Measurements from ENCODE around the gene ANKRD60. TPM values are rescaled to one million over a fixed set of nuclear protein-coding genes. Genes with fewer than 3 reads are reported as not detected.

Gene ANKRD60
- total RNA-seq, 1 donor from 2014 or later: not detected

DNA sequence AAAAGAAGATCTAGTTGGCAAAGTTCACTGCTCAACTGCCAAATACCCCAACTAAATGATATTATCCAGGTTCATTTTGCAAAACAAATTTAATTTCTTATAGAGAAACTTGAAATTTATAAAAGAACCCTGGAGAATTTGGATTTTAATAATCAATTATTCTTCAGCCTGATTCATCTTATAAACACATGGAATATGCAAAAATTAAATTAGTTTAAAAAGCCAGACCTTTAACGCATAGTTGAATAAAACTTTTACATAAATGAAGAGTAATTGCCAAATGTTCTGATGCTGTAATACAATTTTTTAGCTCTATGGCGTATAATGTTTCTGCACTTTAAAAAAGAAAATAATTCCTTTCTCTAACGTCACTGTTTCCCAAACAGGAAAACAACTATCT, 33.2 kb upstream of the ANKRD60 start:
- Histone ChIP-seq H3K36me3 (ENCODE audit: control insufficient read depth, insufficient read depth, low read length) (peaks cover 7% of the 10 kb centered on the region), H3K27me3 (ENCODE audit: control insufficient read depth, insufficient read depth, low read length) (no peaks in the 10 kb centered on the region), H3K4me3 (ENCODE audit: low read depth, low read length) (no peak overlapping the region)
- TF ChIP-seq, protein P1, sequence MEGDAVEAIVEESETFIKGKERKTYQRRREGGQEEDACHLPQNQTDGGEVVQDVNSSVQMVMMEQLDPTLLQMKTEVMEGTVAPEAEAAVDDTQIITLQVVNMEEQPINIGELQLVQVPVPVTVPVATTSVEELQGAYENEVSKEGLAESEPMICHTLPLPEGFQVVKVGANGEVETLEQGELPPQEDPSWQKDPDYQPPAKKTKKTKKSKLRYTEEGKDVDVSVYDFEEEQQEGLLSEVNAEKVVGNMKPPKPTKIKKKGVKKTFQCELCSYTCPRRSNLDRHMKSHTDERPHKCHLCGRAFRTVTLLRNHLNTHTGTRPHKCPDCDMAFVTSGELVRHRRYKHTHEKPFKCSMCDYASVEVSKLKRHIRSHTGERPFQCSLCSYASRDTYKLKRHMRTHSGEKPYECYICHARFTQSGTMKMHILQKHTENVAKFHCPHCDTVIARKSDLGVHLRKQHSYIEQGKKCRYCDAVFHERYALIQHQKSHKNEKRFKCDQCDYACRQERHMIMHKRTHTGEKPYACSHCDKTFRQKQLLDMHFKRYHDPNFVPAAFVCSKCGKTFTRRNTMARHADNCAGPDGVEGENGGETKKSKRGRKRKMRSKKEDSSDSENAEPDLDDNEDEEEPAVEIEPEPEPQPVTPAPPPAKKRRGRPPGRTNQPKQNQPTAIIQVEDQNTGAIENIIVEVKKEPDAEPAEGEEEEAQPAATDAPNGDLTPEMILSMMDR (IDR thresholded peaks at IDR 0.05; ENCODE audit: insufficient read depth, low read length, severe bottlenecking): no peak
- FAIRE-seq (no peak), DNase-seq (ENCODE audit: low read depth) (no peak)

DNA sequence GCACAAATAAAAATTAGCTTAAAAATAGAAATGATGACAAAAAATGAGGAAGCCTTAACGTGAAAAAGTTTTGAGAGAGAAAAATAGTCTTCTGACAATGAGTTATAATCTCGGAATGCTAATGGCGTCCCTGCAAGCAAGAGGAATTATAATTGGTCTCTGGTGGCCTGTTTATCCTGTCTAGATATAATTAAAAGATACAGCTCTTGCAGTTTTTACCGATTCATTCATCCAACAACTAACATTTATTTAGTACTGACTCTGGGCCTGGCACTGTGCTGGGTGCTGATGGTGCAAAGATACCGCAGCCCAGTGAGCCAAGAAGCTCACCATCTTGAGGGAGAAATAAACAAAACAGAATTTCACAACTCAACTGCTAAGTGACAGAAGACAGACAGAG, 31.6 kb upstream of the ANKRD60 start:
- Histone ChIP-seq H3K27me3 (ENCODE audit: control insufficient read depth, insufficient read depth, low read length) (no peaks in the 10 kb centered on the region), H3K4me3 (ENCODE audit: low read depth, low read length) (no peak overlapping the region), H3K36me3 (ENCODE audit: control insufficient read depth, insufficient read depth, low read length) (peaks cover 3% of the 10 kb centered on the region)
- TF ChIP-seq, protein P1 (IDR thresholded peaks at IDR 0.05; ENCODE audit: insufficient read depth, low read length, severe bottlenecking): no peak
- DNase-seq (ENCODE audit: low read depth) (no peak), FAIRE-seq (no peak)

- FAIRE-seq (no peak), DNase-seq (ENCODE audit: low read depth) (no peak)
- H3K36me3 ChIP-seq (ENCODE audit: control insufficient read depth, insufficient read depth, low read length): peaks cover 3% of the 10 kb centered on the region
- no peak overlapping the region for H3K4me3 ChIP-seq (ENCODE audit: low read depth, low read length)
- TF ChIP-seq, protein P1 (IDR thresholded peaks at IDR 0.05; ENCODE audit: insufficient read depth, low read length, severe bottlenecking): no peak
- H3K27me3 ChIP-seq (ENCODE audit: control insufficient read depth, insufficient read depth, low read length): no peaks in the 10 kb centered on the region
These were observed 28.4 kb upstream of the ANKRD60 start for GRCh38 chr20:58256842-58257241.

DNA sequence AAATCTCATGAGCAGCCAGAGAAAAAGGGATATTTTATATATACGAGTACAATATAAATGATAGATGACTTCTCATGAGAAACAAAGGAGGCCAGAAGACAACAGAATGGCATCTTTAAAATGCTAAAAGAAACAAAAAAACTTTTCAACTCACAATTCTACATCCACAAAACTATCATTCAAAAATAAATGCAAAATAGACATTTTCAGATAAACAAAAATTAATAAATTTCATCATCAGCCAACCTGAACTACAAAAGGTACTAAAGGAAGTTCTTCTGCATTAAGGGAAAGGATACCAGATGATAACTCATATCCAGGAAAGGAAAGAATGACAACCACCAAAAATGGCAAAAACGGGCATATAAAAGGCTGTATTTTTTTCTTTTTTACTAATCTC, 27.9 kb upstream of the ANKRD60 start:
- FAIRE-seq: no peak
- TF ChIP-seq, protein P1 (IDR thresholded peaks at IDR 0.05; ENCODE audit: insufficient read depth, low read length, severe bottlenecking): no peak

DNA sequence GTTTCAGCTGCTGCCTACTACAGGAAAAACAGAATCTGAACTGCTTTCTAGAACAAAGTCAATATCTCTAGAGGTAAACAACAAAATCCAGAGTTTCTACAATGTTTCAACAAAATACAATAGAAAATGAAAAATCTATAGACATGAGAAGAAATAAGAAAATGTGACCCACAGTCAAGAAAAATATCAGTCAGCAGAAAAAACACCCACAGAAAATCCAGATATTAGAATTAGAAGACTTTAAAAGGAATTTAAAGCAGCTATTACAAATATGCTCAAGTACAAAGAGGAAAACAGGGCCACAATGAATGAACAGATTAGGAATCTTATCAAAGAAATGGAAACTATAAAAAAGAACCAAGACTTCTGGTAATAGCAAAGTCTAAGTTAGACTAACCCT, 26.4 kb upstream of the ANKRD60 start:
- Histone ChIP-seq H3K36me3 (ENCODE audit: control insufficient read depth, insufficient read depth, low read length) (peaks cover 1% of the 10 kb centered on the region), H3K27me3 (ENCODE audit: control insufficient read depth, insufficient read depth, low read length) (no peaks in the 10 kb centered on the region), H3K4me3 (ENCODE audit: low read depth, low read length) (no peak overlapping the region)
- DNase-seq (ENCODE audit: low read depth) (no peak), FAIRE-seq (no peak)
- TF ChIP-seq, protein P1 (IDR thresholded peaks at IDR 0.05; ENCODE audit: insufficient read depth, low read length, severe bottlenecking): no peak

More for the DNA sequence above, 27.9 kb upstream of the ANKRD60 start:
- DNase-seq (ENCODE audit: low read depth): no peak
- H3K36me3 ChIP-seq (ENCODE audit: control insufficient read depth, insufficient read depth, low read length): peaks cover 3% of the 10 kb centered on the region
- no peak overlapping the region for H3K4me3 ChIP-seq (ENCODE audit: low read depth, low read length)
- H3K27me3 ChIP-seq (ENCODE audit: control insufficient read depth, insufficient read depth, low read length): no peaks in the 10 kb centered on the region

GRCh38 chr20:58251979-58252591, 23.6 kb upstream of the ANKRD60 start:
- FAIRE-seq: no peak

More at GRCh38 chr20:58251979-58252591, 23.6 kb upstream of the ANKRD60 start:
- no peaks in the 10 kb centered on the region for H3K27me3 ChIP-seq (ENCODE audit: control insufficient read depth, insufficient read depth, low read length)
- H3K36me3 ChIP-seq (ENCODE audit: control insufficient read depth, insufficient read depth, low read length): peaks cover 4% of the 10 kb centered on the region
- no peak overlapping the region for H3K4me3 ChIP-seq (ENCODE audit: low read depth, low read length)
- TF ChIP-seq, protein P1 (IDR thresholded peaks at IDR 0.05; ENCODE audit: insufficient read depth, low read length, severe bottlenecking): no peak
- peak; percentile 98 for DNase-seq (ENCODE audit: low read depth)
